PC-3 (cell line): ENCODE measurements around the gene IFNW1. TPM values are rescaled to one million over a fixed set of nuclear protein-coding genes. Genes with fewer than 3 reads are reported as not detected.
"Not testable (repeated sequence)": the region's sequence is repeated elsewhere in the genome, so short reads cannot be mapped to it uniquely, and the experiment has no call there.

Experiments
- ATAC-seq: fragments of 200-7000 bp; cut with Tn5 transposase; 2 replicates; pipeline ENCODE4 v1.9.1; 2020; ENCODE audit warnings: mild to moderate bottlenecking, moderate library complexity
- BruUV-seq: library from RNA; stranded (reverse); fragments of 400-500 nt; replicated peaks from 2 replicates; lab custom pipeline; 2021; lab: Mats Ljungman, UMichigan
- CTCF ChIA-PET: fragments of 300-600 bp; sonication (Branson Sonifier 250); formaldehyde crosslinking; loops from one replicate; lab custom pipeline; 2022; ENCODE audit warnings: antibody characterized with exemption; lab: Charles Lee
- POLR2A ChIA-PET: fragments of 300-600 bp; sonication (Branson Sonifier 250); formaldehyde crosslinking; loops from one replicate; lab custom pipeline; 2022; ENCODE audit warnings: antibody characterized with exemption; ENCODE audit not compliant: unreplicated experiment; lab: Charles Lee
- DNase-seq: peaks from one replicate; pipeline ENCODE4 v3.0.0-alpha.2; 2015
- H2AFZ ChIP-seq: fragments of 300-600 bp; sonication (generic); 2 replicates; pipeline ENCODE4 v1.6.0; 2016; ENCODE audit warnings: antibody characterized with exemption, low read length
- H3F3A ChIP-seq: fragments of 300-600 bp; sonication (generic); one replicate; pipeline ENCODE4 v1.6.0; 2017; ENCODE audit warnings: antibody characterized with exemption, low read length, control low read depth, mild to moderate bottlenecking; ENCODE audit not compliant: unreplicated experiment
- H3K27ac ChIP-seq: fragments of 300-600 bp; sonication (generic); 2 replicates; pipeline ENCODE4 v1.5.1; 2016; ENCODE audit warnings: mild to moderate bottlenecking, low read length
- H3K27me3 ChIP-seq: fragments of 300-600 bp; sonication (generic); 2 replicates; pipeline ENCODE4 v1.6.1; 2016; ENCODE audit warnings: low read length, mixed read lengths
- H3K36me3 ChIP-seq: fragments of 300-600 bp; sonication (generic); 2 replicates; pipeline ENCODE4 v1.6.1; 2016; ENCODE audit warnings: low read depth, mixed run types, low read length, mixed read lengths
- H3K4me1 ChIP-seq: fragments of 300-600 bp; sonication (generic); 2 replicates; pipeline ENCODE4 v1.5.1; 2016; ENCODE audit warnings: low read length; ENCODE audit not compliant: insufficient read depth
- H3K4me2 ChIP-seq: fragments of 300-600 bp; sonication (generic); 2 replicates; pipeline ENCODE4 v1.6.0; 2016; ENCODE audit warnings: low read length
- H3K4me3 ChIP-seq: fragments of 300-600 bp; sonication (generic); 2 replicates; pipeline ENCODE4 v1.5.1; 2016; ENCODE audit warnings: mild to moderate bottlenecking, low read length, mixed read lengths
- H3K79me2 ChIP-seq: fragments of 300-600 bp; sonication (generic); 2 replicates; pipeline ENCODE4 v1.6.1; 2017; ENCODE audit warnings: low read length, mixed read lengths
- H3K9ac ChIP-seq: fragments of 300-600 bp; sonication (generic); 2 replicates; pipeline ENCODE4 v1.6.0; 2016; ENCODE audit warnings: mild to moderate bottlenecking, low read length
- H3K9me2 ChIP-seq: fragments of 300-600 bp; sonication (generic); replicated peaks from 2 replicates; pipeline ENCODE4 v1.6.1; 2016; ENCODE audit warnings: mixed run types, low read length, mixed read lengths
- H3K9me3 ChIP-seq: fragments of 300-600 bp; sonication (generic); 2 replicates; pipeline ENCODE4 v1.6.1; 2016; ENCODE audit warnings: low read length, mixed read lengths
- H4K20me1 ChIP-seq: fragments of 300-600 bp; sonication (generic); 2 replicates; pipeline ENCODE4 v1.6.1; 2016; ENCODE audit warnings: low read length, mixed read lengths
- CTCF ChIP-seq: fragments of 300-600 bp; sonication (generic); conservative IDR thresholded peaks from 2 replicates; pipeline ENCODE4 v1.5.1; 2017; ENCODE audit warnings: antibody characterized with exemption, low read depth, mild to moderate bottlenecking, low read length
- EZH2 ChIP-seq: fragments of 300-600 bp; sonication (generic); IDR thresholded peaks from one replicate; pipeline ENCODE4 v1.6.1; 2017; ENCODE audit warnings: antibody characterized with exemption, mild to moderate bottlenecking, low read length; ENCODE audit not compliant: unreplicated experiment
- EZH2phosphoT487 ChIP-seq: fragments of 300-600 bp; sonication (generic); IDR thresholded peaks from 2 replicates; pipeline ENCODE4 v1.6.1; 2018; ENCODE audit warnings: mild to moderate bottlenecking, antibody characterized with exemption, low read length, borderline replicate concordance
- intact Hi-C: fragments of 100-400 bp; cut with micrococcal nuclease; formaldehyde crosslinking; loops from 2 replicates; pipeline ENCODE4 v1.9.0; 2023
- total RNA-seq: library from RNA; depleted of rRNA; stranded (reverse); fragments of >200 nt; gene quantifications from 2 replicates; pipeline ENCODE4 v1.2.3, GENCODE V29; 2014

IFNW1 gene
- total RNA-seq, 1 experiment from 2014 or later: not detected

- ATAC-seq (no peak), DNase-seq (no peak)
- TF ChIP-seq EZH2: no peak
- H4K20me1 ChIP-seq: no peaks in the 10 kb centered on the region
- no peak overlapping the region for H3K9ac ChIP-seq
- no peaks in the 10 kb centered on the region for H3K79me2 ChIP-seq
- no peak overlapping the region for H3K4me2 ChIP-seq
- H3K4me3 ChIP-seq: no peak overlapping the region
- H3K4me1 ChIP-seq: no peaks in the 10 kb centered on the region
- H3K27ac ChIP-seq: no peak overlapping the region
- POLR2A ChIA-PET: no interaction called here
- H3K36me3 ChIP-seq: no peaks in the 10 kb centered on the region
- CTCF ChIA-PET: no interaction called here
- no peaks in the 10 kb centered on the region for H3K9me2 ChIP-seq
- H2AFZ ChIP-seq: no peak overlapping the region
- no TSS peak for BruUV-seq
- no peaks in the 10 kb centered on the region for H3F3A ChIP-seq
- H3K9me3 ChIP-seq: no peaks in the 10 kb centered on the region
- H3K27me3 ChIP-seq: peaks cover 24% of the 10 kb centered on the region
- intact Hi-C loops: no loop called here
Measured at GRCh38 chr9:21174671-21175070, 33.0 kb upstream of the IFNW1 start.

- TF ChIP-seq EZH2 (no peak), EZH2phosphoT487 (no peak), CTCF (no peak)
- POLR2A ChIA-PET: no interaction called here
- no TSS peak for BruUV-seq
- Histone ChIP-seq H3K27ac (no peak overlapping the region), H3K27me3 (peaks cover 15% of the 10 kb centered on the region), H3K4me2 (no peak overlapping the region), H3K79me2 (no peaks in the 10 kb centered on the region), H3K4me1 (no peaks in the 10 kb centered on the region), H3K9me3 (no peaks in the 10 kb centered on the region), H3K36me3 (no peaks in the 10 kb centered on the region), H2AFZ (no peak overlapping the region), H3F3A (no peaks in the 10 kb centered on the region), H3K9me2 (no peaks in the 10 kb centered on the region), H3K4me3 (no peak overlapping the region), H4K20me1 (no peaks in the 10 kb centered on the region), H3K9ac (no peak overlapping the region)
- CTCF ChIA-PET: no interaction called here
- DNase-seq (no peak), ATAC-seq (no peak)
- intact Hi-C loops: no loop called here
Measured at GRCh38 chr9:21172156-21172555, 30.5 kb upstream of the IFNW1 start.

- H3K4me3 ChIP-seq: no peak overlapping the region
- no peak overlapping the region for H2AFZ ChIP-seq
- ChIA-PET CTCF (no interaction called here), POLR2A (no interaction called here)
- intact Hi-C loops: no loop called here
- DNase-seq (no peak), ATAC-seq (no peak)
- BruUV-seq: no TSS peak
- TF ChIP-seq EZH2phosphoT487 (no peak), EZH2 (no peak), CTCF (no peak)
- no peaks in the 10 kb centered on the region for H3K4me1 ChIP-seq
- H3K79me2 ChIP-seq: no peaks in the 10 kb centered on the region
- no peaks in the 10 kb centered on the region for H3F3A ChIP-seq
- no peaks in the 10 kb centered on the region for H3K36me3 ChIP-seq
- no peaks in the 10 kb centered on the region for H3K9me2 ChIP-seq
- H3K9ac ChIP-seq: no peak overlapping the region
- H3K4me2 ChIP-seq: no peak overlapping the region
- peaks cover 12% of the 10 kb centered on the region; the same call in 1 of the 2 replicates for H3K27me3 ChIP-seq
- no peak overlapping the region for H3K27ac ChIP-seq
- no peaks in the 10 kb centered on the region for H4K20me1 ChIP-seq
- H3K9me3 ChIP-seq: no peaks in the 10 kb centered on the region
Measured at GRCh38 chr9:21171351-21171750, 29.7 kb upstream of the IFNW1 start.

- H3K27me3 ChIP-seq, POLR2A ChIA-PET, H3K4me2 ChIP-seq, H3K9me2 ChIP-seq, H3K4me1 ChIP-seq, H3K4me3 ChIP-seq, H3K79me2 ChIP-seq, H3K9me3 ChIP-seq, H2AFZ ChIP-seq, BruUV-seq, H3F3A ChIP-seq, H3K36me3 ChIP-seq, CTCF ChIA-PET, H3K9ac ChIP-seq, ATAC-seq, intact Hi-C loops, H3K27ac ChIP-seq, DNase-seq, H4K20me1 ChIP-seq: not testable (repeated sequence)
Measured at GRCh38 chr9:21166560-21166959, 24.9 kb upstream of the IFNW1 start, which contains the start of gene IFNA21. TSS of gene IFNA21 (minus strand) at chr9:21166660. CDS start at chr9:21166612, 48 bp downstream.
